HepG2 (cell line): ENCODE measurements around the gene CFAP45. TPM values are rescaled to one million over a fixed set of nuclear protein-coding genes. Genes with fewer than 3 reads are reported as not detected.

Experiments used
- ATAC-seq: fragments of 200-7000 bp; cut with Tn5 transposase; 3 replicates; pipeline ENCODE4 v1.9.1; 2020; ENCODE audit warnings: mild to moderate bottlenecking, moderate library complexity
- BruUV-seq: library from RNA; stranded (reverse); fragments of 400-500 nt; replicated peaks from 2 replicates; lab custom pipeline; 2021; lab: Mats Ljungman, UMichigan
- CTCF ChIA-PET: fragments of 300-600 bp; formaldehyde crosslinking; extraction: SDS; loops from one replicate; lab custom pipeline; 2021; ENCODE audit warnings: low total read pairs, inconsistent platforms, low intra/inter-chr PET ratio; lab: Yijun Ruan, JAX
- POLR2A ChIA-PET: fragments of 350-600 bp; sonication (Branson Sonifier 250); formaldehyde crosslinking; loops from one replicate; lab custom pipeline; 2020; ENCODE audit warnings: antibody characterized with exemption, inconsistent platforms; lab: Yijun Ruan, JAX
- DNase-seq: peaks from one replicate; pipeline ENCODE4 v3.0.0-alpha.2; 2015; ENCODE audit warnings: low spot score
- FAIRE-seq: peaks from 3 replicates; lab custom pipeline; 2011; peaks lifted over from hg19 to GRCh38; lab: Jason Lieb, UNC
- H2AFZ ChIP-seq: one replicate; pipeline ENCODE4 v1.6.1; 2011; ENCODE audit warnings: low read length, inconsistent platforms
- H3K27ac ChIP-seq: fragments of 300-600 bp; 3 replicates; pipeline ENCODE4 v1.8.0; 2011; ENCODE audit warnings: mixed run types, mild to moderate bottlenecking, mixed read lengths, low read length, inconsistent platforms; ENCODE audit not compliant: insufficient read depth; ENCODE audit errors: extremely low read length
- H3K27me3 ChIP-seq, 2 experiments: fragments of 200-600 bp in 1 of 2; 2 replicates in 1 of 2; 3 replicates in 1 of 2; pipeline versions ENCODE4 v1.6.0 to v1.8.0; 2011; ENCODE audit warnings: low read length in 2 of 2, mild to moderate bottlenecking in 2 of 2, moderate library complexity in 2 of 2, inconsistent platforms in 1 of 2; ENCODE audit not compliant: insufficient read depth in 2 of 2, control insufficient read depth in 1 of 2
- H3K36me3 ChIP-seq, 2 experiments: fragments of 200-600 bp in 1 of 2; replicated peaks in 1 of 2; 2 replicates in 1 of 2; 3 replicates in 1 of 2; pipeline versions ENCODE4 v1.5.1 to v1.8.0; 2011; ENCODE audit warnings: low read length in 2 of 2, inconsistent platforms in 1 of 2; ENCODE audit not compliant: insufficient read depth in 2 of 2, control insufficient read depth in 1 of 2
- H3K4me1 ChIP-seq: 2 replicates; pipeline ENCODE4 v1.5.1; 2012; ENCODE audit warnings: low read length, inconsistent platforms; ENCODE audit not compliant: insufficient read depth
- H3K4me2 ChIP-seq: 2 replicates; pipeline ENCODE4 v1.6.0; 2011; ENCODE audit warnings: low read depth, low read length, inconsistent platforms
- H3K4me3 ChIP-seq, 3 experiments: fragments of 200-600 bp in 1 of 3; sonication (generic), shearing (Covaris generic) in 1 of 3; replicated peaks in 1 of 3; 2 replicates each; pipeline ENCODE4 v1.5.1; 2011 to 2016; ENCODE audit warnings: low read length in 3 of 3, inconsistent platforms in 2 of 3, low read depth in 2 of 3, mild to moderate bottlenecking in 2 of 3, control low read depth in 1 of 3, mixed read lengths in 1 of 3; ENCODE audit not compliant: insufficient read depth in 1 of 3
- H3K79me2 ChIP-seq: one replicate; pipeline ENCODE4 v1.6.1; 2011; ENCODE audit warnings: low read length, inconsistent platforms; ENCODE audit not compliant: insufficient read depth
- H3K9ac ChIP-seq: 2 replicates; pipeline ENCODE4 v1.6.0; 2011; ENCODE audit warnings: mild to moderate bottlenecking, low read depth, low read length, inconsistent platforms; ENCODE audit not compliant: insufficient read depth
- H3K9me3 ChIP-seq: 2 replicates; pipeline ENCODE4 v1.5.1; 2012; ENCODE audit warnings: mild to moderate bottlenecking, low read length
- H4K20me1 ChIP-seq: 2 replicates; pipeline ENCODE4 v1.6.0; 2011; ENCODE audit warnings: inconsistent platforms, mild to moderate bottlenecking, low read length, moderate library complexity; ENCODE audit not compliant: insufficient read depth
- AKAP8 ChIP-seq: sonication (generic); formaldehyde crosslinking; IDR thresholded peaks from 2 replicates; pipeline ENCODE4 v1.5.1; 2020; ENCODE audit warnings: mild to moderate bottlenecking, missing genetic modification reagents
- HOXA5 ChIP-seq: sonication (generic); formaldehyde crosslinking; IDR thresholded peaks from 2 replicates; pipeline ENCODE4 v1.4.0; 2020; ENCODE audit warnings: missing genetic modification reagents
- ZIK1 ChIP-seq: sonication (generic); formaldehyde crosslinking; IDR thresholded peaks from 2 replicates; pipeline ENCODE4 v1.5.0; 2020; ENCODE audit warnings: mild to moderate bottlenecking, low read depth, missing genetic modification reagents, borderline replicate concordance
- ZNF274 ChIP-seq: sonication (generic); formaldehyde crosslinking; IDR thresholded peaks from 2 replicates; pipeline ENCODE4 v1.5.1; 2020; ENCODE audit warnings: mild to moderate bottlenecking, missing genetic modification reagents
- ZNF563 ChIP-seq: sonication (generic); formaldehyde crosslinking; IDR thresholded peaks from 2 replicates; pipeline ENCODE4 v1.8.0; 2022; ENCODE audit warnings: mild to moderate bottlenecking, moderate library complexity, missing genetic modification reagents
- ZNF629 ChIP-seq: sonication (generic); formaldehyde crosslinking; conservative IDR thresholded peaks from 2 replicates; pipeline ENCODE4 v1.5.0; 2020; ENCODE audit warnings: missing genetic modification reagents
- ZSCAN31 ChIP-seq: sonication (generic); formaldehyde crosslinking; IDR thresholded peaks from 2 replicates; pipeline ENCODE4 v1.5.0; 2020; ENCODE audit warnings: low read depth, mild to moderate bottlenecking, missing genetic modification reagents
- WGBS: methylation state at CpG from one replicate; pipeline ENCODE4 v1.1.6; 2017; ENCODE audit warnings: low lambda C conversion rate; 5-methylcytosine and 5-hydroxymethylcytosine counted together
- in situ Hi-C: cut with HindIII; loops from 2 replicates; pipeline ENCODE4 v1.10.0; 2017; ENCODE audit warnings: low pct_unique_long_range_greater_than_20kb; ENCODE audit not compliant: extremely low pct_ligation_motif_present
- intact Hi-C: fragments of 100-400 bp; cut with micrococcal nuclease; formaldehyde crosslinking; loops from one replicate; pipeline ENCODE4 v1.10.0; 2022; ENCODE audit not compliant: unreplicated experiment
- polyA plus RNA-seq, 8 experiments: library from polyadenylated mRNA; depleted of rRNA in 3 of 8; stranded (reverse) in 7 of 8; unstranded in 1 of 8; fragments of >200 nt; fragmentation: Illumina TruSeq in 4 of 8; extraction: Trizol in 4 of 8; gene quantifications; 2 replicates each; pipeline versions ENCODE4 v1.2.1 to v1.2.3, GENCODE V29; 2011 to 2016; ENCODE audit warnings: low read depth in 4 of 8, missing spikeins in 1 of 8, mixed read lengths in 1 of 8; ENCODE audit not compliant: insufficient read depth in 1 of 8
- total RNA-seq, 5 experiments: library from RNA; depleted of rRNA; stranded (reverse); fragments of >200 nt; fragmentation: Illumina TruSeq; extraction: Trizol; gene quantifications; 2 replicates each; pipeline ENCODE4 v1.2.3, GENCODE V29; 2016; ENCODE audit warnings: low read depth in 1 of 5
- TF ChIP-seq, protein P1 (sequence below): sonication (generic); formaldehyde crosslinking; IDR thresholded peaks from 2 replicates; pipeline ENCODE4 v1.5.1; 2020; ENCODE audit warnings: mild to moderate bottlenecking, missing genetic modification reagents, borderline replicate concordance

The CFAP45 gene
- total and polyA plus RNA-seq, 2 of the 13 experiments (the other 11 are each of a cell fraction or from before 2014, with no cell fraction given), result not detected

DNA sequence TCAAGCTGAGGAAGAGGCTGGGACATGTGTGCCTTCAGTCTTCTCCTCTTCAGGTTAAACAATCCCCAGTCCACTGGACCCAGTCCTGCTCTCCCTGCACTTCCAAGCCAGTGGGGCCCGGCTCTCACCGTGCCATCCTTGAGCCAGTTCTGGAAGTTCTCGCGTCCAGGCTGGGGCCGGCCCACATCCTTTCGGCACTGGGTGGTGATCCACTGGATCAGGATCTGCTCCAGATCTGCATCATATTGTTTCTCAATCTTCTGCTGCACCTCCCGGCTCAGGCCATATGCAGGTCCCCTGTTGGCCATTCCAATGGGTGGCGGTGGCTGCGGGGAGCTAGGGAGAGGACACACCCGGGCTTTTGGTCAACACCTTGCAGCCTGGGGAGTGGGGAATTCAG is 20.2 kb upstream of the CFAP45 start:
- ATAC-seq (no peak), DNase-seq (no peak), FAIRE-seq (no peak)
- H3K9ac ChIP-seq, result no peak overlapping the region
- no peaks in the 10 kb centered on the region for H3K36me3 ChIP-seq
- peaks cover 2 to 7% of the 10 kb centered on the region in 2 experiments; a peak in 3 of 5 replicates for H3K27me3 ChIP-seq
- H3K4me3 ChIP-seq, result no peak overlapping the region
- WGBS, result 82% methylated on average over 9 of the region's 10 CpGs
- H3K27ac ChIP-seq, result no peak overlapping the region
- BruUV-seq, result no TSS peak
- H2AFZ ChIP-seq, result no peak overlapping the region
- intact Hi-C loops, result no loop called here
- no peaks in the 10 kb centered on the region for H3K9me3 ChIP-seq
- H3K79me2 ChIP-seq, result no peaks in the 10 kb centered on the region
- in situ Hi-C loops, result no loop called here
- POLR2A ChIA-PET, result no interaction called here
- no peaks in the 10 kb centered on the region for H4K20me1 ChIP-seq
- TF ChIP-seq ZIK1 (CRISPR knock-in tag) (no peak), AKAP8 (CRISPR knock-in tag) (no peak), ZSCAN31 (CRISPR knock-in tag) (no peak), HOXA5 (CRISPR knock-in tag) (no peak), ZNF563 (CRISPR knock-in tag) (no peak), ZNF274 (no peak), ZNF629 (CRISPR knock-in tag) (no peak)
- TF ChIP-seq, protein P1, sequence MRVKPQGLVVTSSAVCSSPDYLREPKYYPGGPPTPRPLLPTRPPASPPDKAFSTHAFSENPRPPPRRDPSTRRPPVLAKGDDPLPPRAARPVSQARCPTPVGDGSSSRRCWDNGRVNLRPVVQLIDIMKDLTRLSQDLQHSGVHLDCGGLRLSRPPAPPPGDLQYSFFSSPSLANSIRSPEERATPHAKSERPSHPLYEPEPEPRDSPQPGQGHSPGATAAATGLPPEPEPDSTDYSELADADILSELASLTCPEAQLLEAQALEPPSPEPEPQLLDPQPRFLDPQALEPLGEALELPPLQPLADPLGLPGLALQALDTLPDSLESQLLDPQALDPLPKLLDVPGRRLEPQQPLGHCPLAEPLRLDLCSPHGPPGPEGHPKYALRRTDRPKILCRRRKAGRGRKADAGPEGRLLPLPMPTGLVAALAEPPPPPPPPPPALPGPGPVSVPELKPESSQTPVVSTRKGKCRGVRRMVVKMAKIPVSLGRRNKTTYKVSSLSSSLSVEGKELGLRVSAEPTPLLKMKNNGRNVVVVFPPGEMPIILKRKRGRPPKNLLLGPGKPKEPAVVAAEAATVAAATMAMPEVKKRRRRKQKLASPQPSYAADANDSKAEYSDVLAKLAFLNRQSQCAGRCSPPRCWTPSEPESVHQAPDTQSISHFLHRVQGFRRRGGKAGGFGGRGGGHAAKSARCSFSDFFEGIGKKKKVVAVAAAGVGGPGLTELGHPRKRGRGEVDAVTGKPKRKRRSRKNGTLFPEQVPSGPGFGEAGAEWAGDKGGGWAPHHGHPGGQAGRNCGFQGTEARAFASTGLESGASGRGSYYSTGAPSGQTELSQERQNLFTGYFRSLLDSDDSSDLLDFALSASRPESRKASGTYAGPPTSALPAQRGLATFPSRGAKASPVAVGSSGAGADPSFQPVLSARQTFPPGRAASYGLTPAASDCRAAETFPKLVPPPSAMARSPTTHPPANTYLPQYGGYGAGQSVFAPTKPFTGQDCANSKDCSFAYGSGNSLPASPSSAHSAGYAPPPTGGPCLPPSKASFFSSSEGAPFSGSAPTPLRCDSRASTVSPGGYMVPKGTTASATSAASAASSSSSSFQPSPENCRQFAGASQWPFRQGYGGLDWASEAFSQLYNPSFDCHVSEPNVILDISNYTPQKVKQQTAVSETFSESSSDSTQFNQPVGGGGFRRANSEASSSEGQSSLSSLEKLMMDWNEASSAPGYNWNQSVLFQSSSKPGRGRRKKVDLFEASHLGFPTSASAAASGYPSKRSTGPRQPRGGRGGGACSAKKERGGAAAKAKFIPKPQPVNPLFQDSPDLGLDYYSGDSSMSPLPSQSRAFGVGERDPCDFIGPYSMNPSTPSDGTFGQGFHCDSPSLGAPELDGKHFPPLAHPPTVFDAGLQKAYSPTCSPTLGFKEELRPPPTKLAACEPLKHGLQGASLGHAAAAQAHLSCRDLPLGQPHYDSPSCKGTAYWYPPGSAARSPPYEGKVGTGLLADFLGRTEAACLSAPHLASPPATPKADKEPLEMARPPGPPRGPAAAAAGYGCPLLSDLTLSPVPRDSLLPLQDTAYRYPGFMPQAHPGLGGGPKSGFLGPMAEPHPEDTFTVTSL (CRISPR knock-in tag), result no peak
- TF ChIP-seq, all 625 proteins: peak for 0
- CTCF ChIA-PET, result no interaction called here
- peaks cover 31% of the 10 kb centered on the region for H3K4me1 ChIP-seq
- no peak overlapping the region for H3K4me2 ChIP-seq
